GM12892 (cell line): ENCODE data around the gene RBFOX2.

ENCODE experiments used
- POLR2A ChIP-seq: IDR thresholded peaks from 2 replicates; pipeline ENCODE4 v1.6.1; 2011; ENCODE audit warnings: low read depth, low read length, control low read depth
- POLR2AphosphoS5 ChIP-seq: IDR thresholded peaks from 2 replicates; pipeline ENCODE4 v1.6.1; 2011; ENCODE audit warnings: low read depth, low read length, control low read depth
- TAF1 ChIP-seq: IDR thresholded peaks from 2 replicates; pipeline ENCODE4 v1.6.1; 2011; ENCODE audit warnings: low read depth, mild to moderate bottlenecking, control low read depth, low read length, borderline replicate concordance

DNA sequence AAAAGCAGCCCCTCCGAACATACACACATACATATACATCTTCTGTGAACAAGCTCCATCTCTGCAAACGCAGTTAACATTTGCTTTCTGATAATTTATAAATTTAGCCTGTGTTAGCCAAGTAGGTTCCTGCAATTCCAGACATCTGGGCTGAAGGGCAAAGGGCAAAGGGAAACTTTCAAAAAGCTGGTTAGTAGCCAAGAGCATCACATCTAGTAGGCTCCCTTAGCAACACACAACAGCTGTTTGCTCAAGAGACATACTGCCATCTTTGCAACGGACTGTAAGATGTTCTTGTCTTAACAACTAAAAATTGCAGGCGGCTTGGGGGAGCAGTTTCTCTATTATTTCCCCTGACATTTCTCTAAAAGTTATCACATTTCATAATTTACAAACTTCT, 134.9 kb downstream of the RBFOX2 start:
- TF ChIP-seq POLR2AphosphoS5 (no peak), POLR2A (no peak), TAF1 (no peak)
